NCI-H460 (cell line): ENCODE measurements around the gene TMEM245. TPM values are rescaled to one million over a fixed set of nuclear protein-coding genes. Genes with fewer than 3 reads are reported as not detected.

Source experiments
- DNase-seq: peaks from one replicate; pipeline ENCODE4 v3.0.0-alpha.2; 2016; ENCODE audit warnings: low read depth; ENCODE audit errors: extremely low read depth
- polyA plus RNA-seq: library from polyadenylated mRNA; depleted of rRNA; stranded (reverse); fragments of >200 nt; gene quantifications from 2 replicates; pipeline ENCODE4 v1.2.3, GENCODE V29; 2014; cell fraction: nucleus; rRNA removed
- total RNA-seq: library from RNA; depleted of rRNA; stranded (reverse); fragments of >200 nt; shearing (Covaris generic); gene quantifications from 2 replicates; pipeline ENCODE4 v1.2.3, GENCODE V29; 2014; rRNA removed

Gene TMEM245
- total RNA-seq, result 89.4 and 92.2 TPM in 2 replicates
- polyA plus RNA-seq, result 38.4 and 47.6 TPM in 2 replicates

DNA sequence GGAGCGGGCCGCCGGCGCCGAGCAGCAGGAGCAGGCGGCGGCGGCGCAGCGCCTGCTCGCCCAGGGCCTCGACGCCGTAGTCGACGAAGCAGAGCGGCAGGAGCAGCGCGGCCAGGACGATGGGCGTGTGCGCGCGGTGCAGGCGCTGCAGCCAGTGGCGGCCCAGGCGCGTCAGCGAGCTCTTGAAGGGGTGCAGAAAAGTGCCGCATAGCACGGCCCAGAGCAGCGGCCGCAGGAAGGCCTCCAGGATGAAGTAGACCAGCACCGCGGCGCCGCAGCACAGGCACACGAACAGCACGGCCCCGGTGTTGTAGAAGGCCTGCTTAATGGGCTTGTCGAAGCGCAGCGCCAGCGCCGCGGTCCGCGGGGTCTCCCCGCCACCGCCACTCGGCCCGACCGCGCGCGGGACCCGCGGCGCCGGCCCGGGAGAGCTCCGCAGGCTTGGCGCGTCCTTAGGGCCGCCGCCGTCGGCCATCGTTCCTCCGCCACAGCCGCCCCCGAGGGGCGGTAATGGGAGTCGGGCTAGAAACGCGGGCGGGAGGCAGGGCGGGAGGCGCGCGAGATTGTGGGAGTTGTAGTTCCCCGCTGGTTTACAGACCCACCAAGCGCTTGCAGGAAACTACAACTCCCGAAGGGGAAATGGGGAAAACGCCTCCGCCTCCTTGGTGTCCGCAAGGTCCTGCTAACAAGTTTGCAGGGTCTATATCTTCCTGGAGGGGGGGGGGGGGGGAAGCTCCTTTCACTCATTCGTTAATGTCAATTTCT, at the start of gene TMEM245:
TSS of gene TMEM245 (minus strand) at position 509 of the 765 bp plus-strand sequence. CDS start at position 475, 34 bp downstream.
- DNase-seq, result peak; percentile 99

- no peak for DNase-seq
Observed at GRCh38 chr9:109168170-109168569, 48.4 kb upstream of the TMEM245 start.

DNA sequence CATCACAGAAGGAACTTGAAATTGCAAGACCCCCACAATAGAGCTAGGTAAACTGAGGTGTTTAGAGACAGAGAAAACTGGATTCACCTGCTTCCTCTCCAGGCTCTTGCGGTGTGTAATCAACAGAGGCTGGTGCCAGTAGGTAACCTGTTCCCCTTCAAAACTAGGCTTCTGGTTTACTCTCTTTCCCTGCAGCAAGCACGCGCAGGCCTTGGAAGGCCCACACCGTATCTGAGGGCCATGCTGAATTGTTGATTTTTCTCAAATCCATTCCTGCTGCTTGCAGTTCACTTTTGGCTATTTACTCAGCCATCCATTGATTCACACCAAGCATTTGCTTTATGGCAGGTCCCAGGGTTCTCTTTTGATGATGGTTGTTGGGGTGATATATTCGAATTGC, 48.0 kb upstream of the TMEM245 start:
- DNase-seq, result no peak

DNA sequence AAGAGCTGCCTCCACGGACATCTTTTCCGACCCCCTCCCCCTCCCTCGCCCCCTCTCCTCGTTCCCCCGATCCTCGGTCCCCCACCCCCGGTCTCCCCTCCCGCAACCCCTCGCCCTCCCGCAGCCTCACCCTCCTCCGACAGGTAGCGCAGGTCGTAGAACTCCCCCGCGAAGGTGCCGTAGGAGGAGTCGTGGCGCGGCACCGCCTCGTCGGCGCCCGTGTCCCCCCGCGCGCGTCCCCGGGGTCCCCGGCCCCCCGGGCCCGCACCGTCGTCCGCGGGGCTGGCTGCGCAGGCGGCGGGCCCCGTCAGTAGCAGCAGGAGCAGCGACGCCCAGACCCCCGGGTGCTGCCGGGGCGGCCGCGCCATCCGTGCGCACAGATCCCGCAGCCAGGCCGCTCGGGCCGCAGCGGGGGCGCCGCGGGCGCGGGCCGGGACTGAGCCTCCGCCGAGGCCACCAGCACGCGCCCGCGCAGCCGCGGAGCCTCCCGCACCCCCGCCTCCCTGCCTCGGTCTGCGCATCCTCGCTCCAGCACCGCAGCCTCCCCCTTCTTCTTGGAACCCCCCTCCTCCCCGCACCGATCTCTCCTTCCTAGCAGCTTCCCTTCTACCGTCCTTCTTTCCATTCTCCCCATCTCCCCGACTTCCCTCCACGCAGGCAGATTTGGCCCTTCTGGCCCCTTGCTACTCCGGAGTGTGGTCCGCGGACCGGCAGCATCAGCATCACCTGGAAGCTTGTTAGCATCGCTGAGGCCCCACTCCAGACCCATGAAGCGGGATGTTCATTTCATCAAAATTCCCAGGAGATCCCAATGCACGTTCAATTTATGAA, 47.2 kb upstream of the TMEM245 start, which contains the start of gene FRRS1L:
TSS of gene FRRS1L (minus strand) at position 479 of the 831 bp plus-strand sequence. CDS start at position 368, 111 bp downstream.
- no peak for DNase-seq

GRCh38 chr9:109166171-109166770, 46.5 kb upstream of the TMEM245 start:
- DNase-seq, result no peak

GRCh38 chr9:109164042-109164441, 44.3 kb upstream of the TMEM245 start:
- no peak for DNase-seq

DNA sequence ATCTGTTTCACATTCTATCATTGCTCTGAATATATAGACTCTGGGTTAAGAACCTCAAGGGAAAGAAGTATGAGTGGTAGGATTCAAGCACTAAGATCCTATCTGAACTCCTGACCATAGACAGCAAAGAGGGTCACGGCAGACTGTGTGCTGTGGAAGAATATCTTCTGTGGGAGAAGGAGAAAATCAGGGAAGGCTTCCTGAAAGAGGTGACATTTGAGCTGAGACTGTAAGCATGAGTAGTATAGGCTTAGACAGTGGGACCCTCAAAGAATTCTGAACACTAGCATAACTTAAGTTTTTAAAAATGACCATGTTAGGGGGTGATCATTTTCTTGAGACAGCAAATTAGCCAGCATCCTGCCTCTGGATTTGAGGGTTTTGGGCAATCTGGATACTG, 43.4 kb upstream of the TMEM245 start:
- no peak for DNase-seq

DNA sequence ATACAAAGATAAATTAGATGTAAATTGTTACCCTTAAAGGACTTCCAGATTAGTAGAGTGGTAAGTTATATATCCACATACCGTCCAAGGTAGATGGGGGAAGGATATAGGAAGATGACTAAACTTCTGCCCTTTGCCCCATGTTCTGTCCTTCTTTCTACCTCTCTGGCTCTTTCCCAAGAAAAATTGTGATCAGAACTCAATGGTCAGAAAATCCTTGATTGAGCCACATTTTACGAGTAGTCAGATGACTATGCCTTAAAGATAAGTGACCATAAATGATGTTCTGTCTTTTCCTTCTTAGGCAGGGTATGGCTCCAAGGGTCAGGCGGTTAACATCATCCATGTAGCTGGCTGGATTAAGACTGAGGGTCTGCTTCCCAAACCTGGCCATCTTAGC, 42.9 kb upstream of the TMEM245 start:
- DNase-seq, result no peak

DNA sequence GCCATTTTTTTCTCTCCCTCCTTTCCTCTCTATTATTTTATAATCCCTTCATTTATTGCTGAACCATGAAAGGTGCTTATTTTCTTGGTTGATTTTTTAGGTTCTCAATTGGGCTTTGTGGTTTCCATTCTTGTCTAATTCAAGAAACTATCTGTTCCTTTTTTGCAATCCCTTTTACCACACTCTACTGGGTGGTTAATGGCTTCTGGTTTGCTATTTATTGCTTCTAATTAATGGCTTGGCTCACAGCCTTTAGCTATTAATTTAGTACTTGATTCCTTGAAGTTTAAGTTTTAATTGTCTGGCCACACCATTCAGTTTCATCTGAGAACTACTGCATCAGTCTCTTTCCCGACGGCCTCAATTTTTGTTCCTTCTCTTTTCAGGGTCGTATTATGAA, 41.7 kb upstream of the TMEM245 start:
- DNase-seq, result no peak

- DNase-seq, result no peak
Observed at GRCh38 chr9:109159583-109159982, 39.8 kb upstream of the TMEM245 start.

GRCh38 chr9:109158651-109159050, 38.9 kb upstream of the TMEM245 start:
- no peak for DNase-seq

DNA sequence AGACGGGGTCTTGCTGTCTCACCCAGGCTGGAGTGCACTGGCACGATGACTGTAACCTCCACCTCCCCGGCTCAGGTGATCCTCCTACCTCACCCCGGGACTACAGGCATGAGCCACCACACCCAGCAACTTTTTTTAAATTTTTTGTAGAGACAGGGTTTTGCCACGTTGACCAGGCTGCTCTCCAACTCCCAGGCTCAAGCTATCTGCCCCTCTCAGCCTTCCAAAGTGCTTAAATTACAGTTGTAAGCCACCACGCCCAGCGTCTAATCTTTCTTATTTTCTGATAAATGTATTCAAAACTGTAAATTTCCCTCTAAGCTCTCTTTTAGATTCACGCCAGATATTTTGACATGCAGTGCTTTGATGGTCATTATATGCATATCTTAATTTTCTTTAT, 37.0 kb upstream of the TMEM245 start:
- no peak for DNase-seq

- DNase-seq, result no peak
Observed at GRCh38 chr9:109150925-109151545, 31.3 kb upstream of the TMEM245 start.

- DNase-seq, result no peak
Observed at GRCh38 chr9:109149722-109150121, 30.0 kb upstream of the TMEM245 start.

DNA sequence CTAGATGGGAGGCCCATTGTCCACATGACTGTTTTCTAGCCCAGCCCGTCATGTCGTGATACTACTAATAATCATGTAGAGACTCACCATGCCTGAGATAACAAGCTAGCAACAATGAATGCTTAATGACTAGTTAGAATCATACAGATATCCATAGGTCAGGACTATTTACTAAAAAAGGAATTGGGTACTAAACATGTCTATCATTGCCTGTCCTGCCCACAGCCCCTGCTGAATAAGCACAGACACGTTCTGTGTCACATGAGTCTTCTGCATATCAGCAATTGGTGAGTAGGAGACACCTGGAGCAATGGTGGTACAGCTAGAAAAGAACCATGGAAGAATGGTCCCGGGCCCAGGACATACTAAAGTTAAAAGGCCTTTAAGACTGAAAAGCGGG, 29.3 kb upstream of the TMEM245 start:
- DNase-seq, result no peak

DNA sequence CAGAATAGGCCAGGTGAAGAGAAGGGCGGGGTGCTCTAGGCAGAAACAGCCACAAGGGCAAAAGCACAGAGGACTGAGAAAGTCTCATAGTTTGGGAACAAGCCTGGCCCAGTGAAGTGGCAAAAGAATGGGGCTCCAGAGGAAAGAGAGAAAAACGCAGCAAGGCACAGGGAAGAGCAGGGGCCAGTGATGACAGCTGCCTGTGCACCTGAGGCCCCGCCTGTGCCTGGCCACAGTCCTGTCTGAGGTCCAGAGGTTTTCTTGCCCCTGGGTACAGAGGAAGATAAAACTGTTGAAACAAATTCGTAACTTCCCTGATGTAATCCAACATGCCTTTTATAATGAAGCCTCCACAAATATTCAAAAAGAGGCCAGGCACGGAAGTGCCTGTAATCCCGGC, 25.3 kb upstream of the TMEM245 start:
- no peak for DNase-seq

DNA sequence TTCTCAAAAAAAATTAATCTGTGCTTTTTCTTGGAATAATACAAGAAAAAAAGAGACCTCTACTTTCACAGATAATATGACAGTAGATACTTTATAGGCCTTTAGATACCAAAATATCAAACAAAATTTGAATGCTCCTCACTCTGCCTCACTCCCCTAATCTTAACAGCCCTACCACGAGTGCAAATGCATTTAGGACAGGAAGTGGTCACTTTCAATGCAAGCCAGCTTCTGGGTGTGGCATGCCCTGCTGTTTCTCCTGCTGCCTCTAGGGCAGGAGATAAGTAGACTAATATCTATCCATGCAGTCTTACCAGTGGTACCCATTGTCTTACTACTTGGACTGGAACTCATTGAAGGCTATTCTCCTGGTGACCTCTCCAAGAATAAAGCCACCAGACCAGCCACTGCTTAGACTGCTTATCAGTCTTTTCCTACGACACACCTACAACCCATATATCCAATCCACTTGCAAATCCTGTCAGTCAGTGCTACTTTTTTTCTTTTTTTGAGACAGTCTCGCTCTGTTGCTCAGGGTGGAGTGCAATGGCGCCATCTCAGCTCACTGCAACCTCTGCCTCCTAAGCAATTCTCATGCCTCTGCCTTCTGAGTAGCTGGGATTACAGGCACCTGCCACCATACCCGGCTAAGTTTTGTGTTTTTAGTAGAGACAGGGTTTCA, 24.3 kb upstream of the TMEM245 start:
- peak; percentile 31 for DNase-seq

DNA sequence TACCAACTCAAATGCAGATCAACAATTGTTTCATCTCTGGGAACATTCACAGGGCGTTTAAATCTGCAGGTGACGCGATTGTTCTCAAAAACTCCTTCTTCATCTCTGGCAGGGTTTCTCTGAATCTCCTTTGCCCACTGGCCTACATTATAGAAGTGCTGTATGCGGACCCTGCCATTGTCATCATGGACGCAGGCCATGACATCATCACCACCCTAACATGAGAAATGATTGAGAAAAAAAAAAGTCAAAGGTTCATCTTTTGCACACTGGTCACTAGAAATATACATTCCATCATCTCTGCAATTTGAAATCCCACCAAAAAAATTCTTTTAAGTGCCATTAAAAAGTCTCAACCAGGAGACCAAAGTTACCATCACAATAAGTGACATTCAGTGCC, 21.6 kb upstream of the TMEM245 start:
- DNase-seq, result no peak

DNA sequence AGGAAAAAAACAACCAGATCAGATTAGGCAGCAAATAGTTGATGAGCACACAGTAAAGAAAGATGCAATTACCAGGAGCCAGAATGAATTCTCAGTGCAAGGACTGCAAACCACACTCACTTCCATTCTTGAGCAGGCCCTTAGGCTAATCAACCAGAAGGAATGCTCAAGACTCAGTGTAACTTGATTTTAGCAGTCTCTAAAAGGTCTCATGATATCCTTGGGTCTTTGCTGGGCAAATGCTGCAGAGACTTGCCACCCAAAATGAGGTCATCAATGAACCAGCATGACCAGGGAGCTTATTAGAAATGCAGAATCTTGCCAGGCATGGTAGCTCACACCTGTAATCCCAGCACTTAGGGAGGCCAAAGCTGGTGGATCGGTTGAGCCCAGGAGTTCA, 20.1 kb upstream of the TMEM245 start:
- DNase-seq, result no peak

DNA sequence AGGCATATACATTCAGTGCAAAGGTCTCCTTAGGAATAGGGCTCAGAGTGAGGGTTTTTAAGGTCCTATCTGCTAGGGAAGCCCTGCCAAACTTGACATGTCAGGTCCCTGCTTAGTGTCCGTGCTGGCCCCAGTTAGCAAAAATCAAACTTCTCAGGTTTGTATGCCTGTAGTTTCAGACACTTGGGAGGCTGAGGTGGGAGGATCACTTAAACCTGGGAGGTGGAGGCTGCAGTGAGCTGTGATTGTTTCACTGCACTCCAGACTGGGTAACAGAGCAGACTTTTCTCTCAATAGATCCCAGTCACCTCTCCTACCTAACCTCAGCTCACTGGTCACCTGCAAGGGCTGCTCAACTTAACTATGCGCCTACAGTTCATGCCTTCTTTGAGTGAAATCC, 18.7 kb upstream of the TMEM245 start:
- DNase-seq, result no peak
